Activated CD4-positive, alpha-beta T cell treated with anti-CD3 and anti-CD28 coated beads, Interleukin-2, amount 50 U/mL, for 24 hours (primary cell): ENCODE results near the gene CLIP1.
A peak's percentile ranks its signal among the peaks of the same experiment; 100 is the strongest.
"Not testable (repeated sequence)": the region's sequence is repeated elsewhere in the genome, so short reads cannot be mapped to it uniquely, and the experiment has no call there.

Source experiments
- DNase-seq, 2 donors: peaks; one replicate each; pipeline ENCODE4 v3.0.0-alpha.2; 2020; ENCODE audit warnings: low read depth in 1 of 2, low spot score in 1 of 2

Gene CLIP1

DNA sequence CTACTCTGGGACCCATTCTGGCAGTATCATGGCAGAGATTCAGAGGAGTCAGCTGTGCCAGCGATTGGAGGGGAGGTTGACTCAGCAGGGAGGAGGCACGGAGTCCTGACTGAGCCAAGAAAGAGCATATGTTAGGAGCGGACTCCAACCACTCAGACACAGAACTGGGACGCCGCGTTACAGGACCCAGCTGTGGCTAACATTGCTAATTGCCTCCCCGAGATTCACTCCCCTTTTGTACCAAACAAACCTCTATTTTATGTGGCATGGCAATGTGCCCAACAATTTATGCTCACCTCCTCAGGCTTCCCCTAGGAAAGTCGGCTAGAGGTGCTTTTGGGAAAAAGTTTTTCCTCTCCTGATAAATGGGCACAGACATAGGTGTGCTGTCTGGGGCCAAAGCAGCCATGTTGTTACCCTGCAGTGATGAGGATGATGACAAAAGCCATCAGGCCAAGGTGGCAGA, 15.2 kb upstream of the CLIP1 start:
- DNase-seq, result no peak

DNA sequence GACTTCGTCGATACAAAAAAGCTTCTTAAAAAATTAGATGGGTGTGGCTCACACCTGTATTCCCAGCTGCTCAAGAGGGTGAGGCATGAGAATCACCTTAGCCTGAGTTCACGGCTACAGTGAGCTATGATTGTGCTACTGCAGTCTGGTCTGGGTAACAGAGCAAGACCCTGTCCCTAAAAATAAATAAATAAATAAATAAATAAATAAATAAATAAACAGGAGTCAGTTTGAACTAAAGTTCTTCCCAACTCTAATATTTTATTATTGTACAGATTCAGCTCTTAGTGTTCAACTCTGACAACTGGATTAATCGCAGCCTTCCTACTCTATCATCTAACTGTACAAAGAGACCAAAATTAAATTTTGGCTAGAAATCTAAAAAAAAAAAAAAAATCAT, 12.7 kb upstream of the CLIP1 start:
- DNase-seq, result no peak

DNA sequence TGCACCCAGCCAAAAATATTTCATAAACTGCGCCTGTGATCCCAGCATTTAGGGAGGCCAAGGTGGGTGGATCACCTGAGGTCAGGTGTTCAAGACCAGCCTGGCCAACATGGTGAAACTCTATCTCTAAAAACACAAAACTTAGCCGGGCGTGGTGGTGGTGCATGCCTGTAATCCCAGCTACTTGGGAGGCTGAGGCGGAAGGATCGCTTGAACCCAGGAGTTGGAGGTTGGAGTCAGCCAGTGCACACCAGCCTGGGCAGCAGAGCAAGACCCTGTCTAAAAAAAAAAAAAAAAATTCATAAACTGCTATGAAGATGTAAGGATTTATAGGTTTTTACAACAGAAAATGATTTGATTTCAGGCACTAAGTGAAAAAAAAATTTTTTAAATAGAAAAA, 6.6 kb upstream of the CLIP1 start:
- DNase-seq, result not testable (repeated sequence)

DNA sequence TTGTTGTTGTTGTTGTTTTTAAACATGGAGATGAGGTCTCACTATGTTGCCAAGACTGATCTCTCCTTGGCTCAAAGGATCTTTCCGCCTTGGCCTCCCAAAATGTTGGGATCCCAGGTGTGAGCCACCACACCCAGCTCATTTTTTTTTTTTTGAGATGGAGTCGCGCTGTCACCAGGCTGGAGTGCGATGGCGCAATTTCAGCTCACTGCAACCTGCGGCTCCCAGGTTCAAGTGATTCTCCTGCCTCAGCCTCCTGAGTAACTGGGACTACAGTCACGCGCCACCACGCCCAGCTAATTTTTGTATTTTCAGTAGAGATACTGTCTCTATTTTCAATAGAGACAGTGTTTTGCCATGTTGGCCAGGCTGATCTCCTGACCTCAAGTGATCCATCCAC, 4.9 kb upstream of the CLIP1 start:
- DNase-seq, result no peak

DNA sequence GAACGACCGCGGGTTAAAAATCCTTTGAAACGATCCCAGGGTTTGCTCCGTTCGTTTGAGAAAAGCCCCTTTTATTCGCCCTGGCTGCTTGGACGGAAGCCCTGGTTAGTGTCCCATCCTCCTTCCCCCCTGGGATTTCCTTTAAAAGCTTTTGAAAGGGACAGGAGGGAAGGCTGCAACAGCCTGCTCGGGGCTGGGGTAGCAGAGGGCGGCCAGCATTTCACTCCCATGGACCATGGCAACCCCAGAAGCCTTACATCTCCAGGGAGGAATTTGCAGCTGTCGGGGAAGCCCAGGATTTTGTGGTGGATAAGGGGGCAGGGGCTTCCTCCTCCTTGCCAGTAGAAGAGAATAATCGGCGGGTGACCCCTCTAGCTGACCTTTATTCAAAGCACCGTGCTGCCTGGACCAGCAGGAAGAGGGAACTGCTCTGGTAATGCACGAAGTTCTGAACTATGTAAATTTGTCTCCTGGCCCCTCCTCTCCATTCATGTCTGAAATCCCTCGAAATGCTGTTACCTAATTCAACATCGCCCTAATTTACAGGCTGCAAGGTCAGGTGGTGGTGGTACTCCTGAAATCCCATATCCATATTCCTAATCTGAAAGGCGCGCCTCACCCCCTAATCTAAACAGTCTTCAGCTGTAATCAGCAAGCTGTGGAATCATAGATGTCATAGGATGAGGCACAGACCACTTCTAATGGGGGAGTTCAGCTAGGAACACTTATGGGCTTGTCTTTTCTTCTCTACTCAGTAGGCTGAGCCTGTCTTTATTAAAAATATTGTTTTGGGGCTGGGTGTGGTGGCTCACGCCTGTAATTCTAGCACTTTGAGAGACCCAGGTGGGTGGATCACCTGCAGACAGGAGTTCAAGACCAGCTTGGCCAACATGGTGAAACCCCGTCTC, 1.0 kb upstream of the CLIP1 start:
- no peak for DNase-seq

DNA sequence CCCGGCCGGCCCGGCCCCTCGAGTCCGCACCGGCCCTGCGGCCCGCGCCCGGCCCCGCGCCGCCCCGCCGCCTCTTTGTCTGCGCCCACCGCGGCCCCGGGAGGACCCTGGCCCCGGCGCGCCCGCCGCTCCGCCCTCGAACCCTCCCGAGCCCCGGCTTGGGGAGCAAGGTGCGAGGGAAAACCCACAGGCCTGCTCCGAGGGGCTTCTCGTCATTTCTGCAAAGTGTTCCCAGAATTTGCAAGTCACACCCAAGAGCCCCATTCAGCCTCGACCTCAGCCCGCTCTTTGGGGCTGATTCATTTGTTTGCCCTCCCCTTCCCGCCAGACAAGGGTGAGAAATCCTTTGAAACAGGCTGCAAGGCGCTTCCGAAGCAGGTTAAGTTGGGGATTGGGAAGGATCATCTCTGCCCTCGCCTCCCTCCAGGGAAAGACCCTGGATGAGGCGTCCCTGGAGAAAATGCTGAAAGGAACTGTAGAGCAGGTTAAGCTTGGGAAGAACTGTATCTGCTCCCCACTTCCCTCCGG, 325 bp upstream of the CLIP1 start:
- DNase-seq, result peak; percentile 18 to 36

DNA sequence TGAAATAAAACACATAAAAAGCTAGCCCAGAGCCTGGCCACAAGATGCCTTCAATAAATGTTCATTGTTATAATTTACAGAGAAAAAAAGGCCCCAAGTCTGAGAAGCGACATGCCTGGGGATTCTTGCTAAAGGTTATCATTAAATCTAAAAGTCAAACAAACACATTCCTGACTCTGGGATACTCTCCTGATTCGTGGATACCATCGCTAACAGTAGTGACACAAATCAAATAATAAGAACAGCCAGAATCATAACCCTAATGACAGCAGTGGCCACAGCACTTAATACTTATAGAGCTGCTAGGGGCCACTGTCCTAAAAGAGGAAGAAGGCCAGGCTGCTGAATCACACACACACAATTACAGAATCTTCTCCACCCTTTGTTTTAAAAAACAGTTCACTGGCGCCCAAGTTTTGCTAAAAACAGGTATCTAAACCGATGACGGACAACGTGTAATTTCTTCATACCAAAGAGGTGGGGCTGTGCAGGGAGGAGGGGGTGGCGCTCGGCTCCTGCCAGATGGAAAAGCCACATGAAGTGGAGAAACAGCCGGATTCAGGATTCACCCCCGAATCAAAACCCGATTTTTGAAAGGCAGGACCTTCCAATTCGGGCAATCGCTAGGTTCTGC, 1.2 kb downstream of the CLIP1 start:
- DNase-seq, result no peak

DNA sequence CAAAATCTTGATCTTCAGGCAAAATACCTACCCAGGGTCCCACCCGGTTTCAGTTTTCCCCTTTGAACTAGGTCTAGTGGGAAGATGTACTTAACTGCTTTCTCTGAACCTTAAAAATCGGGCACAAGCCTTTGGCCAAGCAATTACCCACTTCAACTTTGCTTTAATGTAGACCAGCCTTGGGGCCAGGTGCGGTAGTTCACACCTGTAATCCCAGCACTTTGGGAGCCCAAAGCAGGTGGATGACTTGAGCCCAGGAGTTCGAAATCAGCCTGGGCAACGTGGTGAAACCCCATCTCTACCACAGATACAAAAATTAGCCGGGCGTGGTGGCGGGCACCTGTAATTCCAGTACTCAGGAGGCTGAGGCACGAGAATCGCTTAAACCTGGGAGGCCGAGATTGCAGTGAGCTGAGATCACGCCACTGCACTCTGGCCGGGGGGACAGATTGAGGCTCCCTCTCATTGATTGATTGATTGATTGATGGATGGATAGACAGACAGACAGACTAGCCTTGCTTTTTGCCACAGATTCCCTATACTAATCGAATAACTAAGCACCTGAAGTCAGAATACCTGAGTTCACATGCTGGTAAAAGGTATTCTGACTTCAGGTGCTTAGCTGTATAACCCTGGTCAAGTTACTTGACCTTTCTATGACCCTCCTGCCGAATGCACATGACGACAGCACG, 1.9 kb downstream of the CLIP1 start:
- no peak for DNase-seq

DNA sequence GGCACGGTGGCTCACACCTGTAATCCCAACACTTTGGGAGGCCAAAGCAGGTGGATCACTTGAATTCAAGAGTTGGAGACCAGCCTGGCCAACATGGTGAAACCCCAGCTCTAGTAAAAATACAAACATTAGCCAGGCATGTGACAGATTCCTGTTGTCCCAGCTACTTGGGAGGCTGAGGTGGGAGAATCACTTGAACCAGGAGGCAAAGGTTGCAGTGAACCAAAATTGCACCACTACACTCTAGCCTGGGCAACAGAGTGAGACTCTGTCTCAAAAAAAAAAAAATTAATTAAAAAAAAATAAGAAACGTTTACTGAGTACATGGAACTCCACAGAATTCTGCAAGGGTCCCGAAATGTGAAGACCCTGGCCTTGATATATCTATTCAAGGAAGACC, 3.4 kb downstream of the CLIP1 start:
- DNase-seq, result not testable (repeated sequence)

DNA sequence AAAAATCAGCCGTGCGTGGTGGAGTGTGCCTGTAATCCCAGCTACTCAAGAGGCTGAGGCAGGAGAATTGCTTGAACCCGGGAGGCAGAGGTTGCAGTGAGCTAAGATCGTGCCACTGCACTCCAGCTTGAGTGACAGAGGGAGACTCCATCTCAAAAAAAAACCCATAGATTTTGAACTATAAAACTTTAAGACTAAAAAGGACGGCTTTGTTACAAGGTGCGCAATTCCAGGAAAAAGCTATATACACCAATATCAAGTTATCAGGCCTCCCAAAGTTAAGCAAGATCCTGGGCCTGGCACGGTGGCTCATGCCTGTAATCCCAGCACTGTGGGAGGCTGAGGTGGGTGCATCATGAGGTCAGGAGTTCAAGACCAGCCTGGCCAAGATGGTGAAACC, 6.8 kb downstream of the CLIP1 start:
- DNase-seq, result not testable (repeated sequence)

DNA sequence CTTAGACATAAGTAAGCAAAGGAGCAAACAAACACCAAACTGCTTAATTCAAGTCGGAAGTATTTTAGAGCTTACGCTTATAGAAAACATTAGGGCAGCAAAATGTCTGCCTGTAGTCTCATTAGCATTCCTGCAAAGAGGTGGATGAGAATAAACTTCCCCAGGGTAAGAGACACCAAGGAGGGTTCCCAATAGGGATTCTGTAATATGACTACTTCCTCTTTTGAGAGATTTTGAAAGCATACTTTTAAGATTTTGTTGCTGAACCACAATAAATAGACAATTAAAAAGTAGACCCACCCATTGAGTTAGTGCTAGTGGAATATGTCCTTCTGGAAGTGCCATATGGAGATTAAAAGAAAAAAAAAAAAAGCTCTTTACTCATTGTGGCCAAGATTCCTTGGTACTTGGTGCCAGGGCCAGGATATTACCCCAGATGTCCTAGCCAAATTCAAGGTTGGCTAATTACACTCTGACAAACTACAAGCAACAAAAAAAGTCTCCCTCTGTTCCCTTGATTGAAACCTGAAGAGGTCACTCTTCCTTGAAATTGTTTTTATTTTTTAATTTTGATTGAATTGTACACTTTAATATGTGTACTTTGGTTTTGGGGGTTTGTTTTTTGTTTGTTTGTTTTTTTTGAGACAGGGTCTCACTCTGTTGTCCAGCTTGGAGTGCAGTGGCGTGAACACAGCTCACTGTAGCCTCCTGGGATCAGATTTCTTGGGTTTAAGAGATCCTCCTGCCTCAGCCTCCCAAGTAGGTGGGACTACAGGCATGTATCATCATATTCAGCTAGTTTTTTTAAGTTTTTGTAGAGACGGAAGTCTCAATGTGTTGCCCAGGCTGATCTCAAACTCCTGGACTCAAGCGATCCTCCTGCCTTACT, 8.7 kb downstream of the CLIP1 start:
- DNase-seq, result no peak

DNA sequence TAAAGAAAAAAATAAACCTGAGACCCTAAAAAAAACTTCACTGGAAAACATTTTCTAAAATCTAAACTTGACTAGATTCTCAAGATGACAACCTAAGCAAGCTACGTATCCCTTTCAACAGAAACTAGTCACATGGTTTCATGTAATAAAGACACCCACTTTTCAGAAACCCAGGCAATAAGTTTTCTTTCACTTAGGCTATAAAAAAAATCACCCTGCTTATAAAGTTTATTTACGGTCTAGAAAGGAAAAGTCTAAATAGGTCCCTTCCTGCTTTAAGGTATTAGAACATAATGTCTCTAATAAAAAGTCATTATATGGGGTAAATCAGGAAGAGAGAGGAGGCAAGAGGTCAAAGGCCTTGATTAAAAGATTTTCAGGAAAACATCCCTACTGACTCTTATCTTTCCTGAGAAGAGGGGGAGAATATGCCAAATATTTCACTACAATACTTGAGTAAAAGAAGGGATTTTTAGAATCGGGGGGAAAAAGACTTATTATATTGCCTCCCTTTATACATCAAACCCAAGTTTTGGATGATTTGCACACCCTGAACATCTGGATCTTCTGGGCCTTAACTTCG, 9.5 kb downstream of the CLIP1 start:
- no peak for DNase-seq

DNA sequence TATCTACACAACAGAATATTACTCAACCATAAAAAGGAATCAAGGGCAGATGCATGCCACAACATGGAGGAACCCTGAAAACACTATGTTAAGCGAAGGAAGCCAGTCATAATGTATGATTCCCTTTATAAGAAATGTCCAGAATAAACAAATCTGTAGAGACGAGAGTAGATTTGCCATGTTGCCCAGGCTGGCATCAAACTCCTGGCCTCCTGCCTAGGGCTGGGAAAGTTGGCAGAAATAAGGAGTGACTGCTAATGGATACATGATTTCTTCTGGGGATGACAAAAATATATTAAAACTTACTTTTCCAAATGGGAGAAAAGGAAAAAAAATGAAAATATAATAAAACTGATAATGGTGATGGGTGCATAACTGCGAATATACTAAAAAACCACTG, 10.9 kb downstream of the CLIP1 start:
- no peak for DNase-seq

DNA sequence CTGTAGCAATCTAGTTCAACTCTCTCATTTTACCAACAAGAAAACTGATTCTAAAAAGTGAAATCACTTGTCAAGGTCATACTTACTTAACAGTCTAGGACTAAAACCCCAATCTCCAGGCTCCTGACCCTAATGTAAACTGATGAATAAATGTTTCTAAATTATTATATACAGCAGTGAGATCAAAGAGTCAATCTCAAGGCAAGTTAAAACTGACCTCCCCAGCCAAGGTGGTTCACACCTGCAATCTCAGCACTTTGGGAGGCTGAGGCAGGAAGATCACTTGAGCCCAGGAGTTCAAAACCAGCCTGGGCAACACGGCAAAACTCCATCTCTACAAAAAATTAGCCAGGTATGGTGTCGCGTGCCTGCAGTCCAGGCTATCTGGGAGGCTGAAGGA, 15.3 kb downstream of the CLIP1 start:
- DNase-seq, result no peak

DNA sequence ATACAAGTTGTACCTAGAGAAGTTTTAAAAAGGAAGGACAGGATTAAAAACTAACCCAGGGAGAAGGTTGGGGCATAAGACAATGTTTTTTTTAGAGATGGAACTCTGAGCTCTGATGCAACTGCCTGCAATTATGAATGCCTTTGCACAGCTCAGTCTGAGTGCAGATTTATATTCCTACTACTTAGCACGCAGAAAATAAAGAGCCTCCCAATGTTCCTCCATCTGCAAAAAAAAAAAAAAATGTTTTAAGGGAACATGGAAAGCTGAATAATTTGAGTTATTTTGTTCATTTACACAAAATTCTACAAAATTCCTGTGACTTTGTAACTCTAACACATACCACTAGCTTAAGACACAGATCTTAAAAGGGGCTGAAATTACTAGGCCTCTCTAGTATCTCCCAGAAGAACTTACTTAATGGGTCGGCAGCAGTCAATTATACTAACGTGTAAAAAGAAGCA, 15.7 kb downstream of the CLIP1 start:
- no peak for DNase-seq

DNA sequence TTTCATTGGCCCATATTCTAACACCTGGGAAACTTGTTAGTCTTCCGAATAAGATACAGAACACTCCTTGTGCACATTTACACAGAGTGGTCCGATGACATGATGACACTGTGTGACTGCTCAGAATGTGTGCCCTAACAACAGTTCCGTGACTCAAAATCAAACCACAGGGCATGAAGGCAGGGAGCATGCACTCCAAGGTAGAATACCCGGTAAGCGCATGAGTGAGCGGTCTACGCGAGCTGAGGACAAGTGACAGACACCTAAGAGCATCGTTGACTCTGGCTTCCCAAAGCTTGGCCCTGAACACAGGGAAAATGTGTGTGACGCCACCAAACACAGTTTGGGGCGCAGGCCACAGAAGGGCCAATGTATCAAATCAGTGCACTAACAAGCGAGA, 18.6 kb downstream of the CLIP1 start:
- DNase-seq, result no peak

DNA sequence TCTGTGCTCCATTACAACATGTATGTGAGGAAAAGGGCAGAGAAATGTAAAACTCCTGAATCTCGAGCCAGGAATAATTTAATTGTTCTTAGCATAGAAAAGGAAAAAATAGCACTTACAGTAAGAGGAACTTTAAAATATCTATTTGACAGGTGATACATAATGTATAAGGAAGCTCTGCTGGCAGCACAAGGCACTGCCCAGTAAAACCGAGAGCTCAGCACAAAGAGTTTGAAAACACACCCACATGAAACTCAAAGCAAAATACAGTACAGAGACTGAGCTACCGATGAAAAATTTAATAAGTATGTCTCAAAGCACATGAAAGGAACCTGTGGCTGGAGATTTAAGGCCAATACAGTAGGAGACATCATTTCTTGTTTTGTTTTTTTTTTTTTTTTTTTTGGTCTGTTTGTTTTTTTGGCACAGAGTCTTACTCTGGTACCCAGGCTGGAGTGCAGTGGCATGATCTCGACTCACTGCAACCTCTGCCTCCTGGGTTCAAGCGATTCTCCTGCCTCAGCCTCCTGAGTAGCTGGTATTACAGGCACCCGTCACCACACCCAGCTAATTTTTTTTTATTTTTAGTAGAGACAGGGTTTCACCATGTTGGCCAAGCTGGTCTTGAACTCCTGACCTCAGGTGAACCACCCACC, 19.2 kb downstream of the CLIP1 start:
- DNase-seq, result no peak

DNA sequence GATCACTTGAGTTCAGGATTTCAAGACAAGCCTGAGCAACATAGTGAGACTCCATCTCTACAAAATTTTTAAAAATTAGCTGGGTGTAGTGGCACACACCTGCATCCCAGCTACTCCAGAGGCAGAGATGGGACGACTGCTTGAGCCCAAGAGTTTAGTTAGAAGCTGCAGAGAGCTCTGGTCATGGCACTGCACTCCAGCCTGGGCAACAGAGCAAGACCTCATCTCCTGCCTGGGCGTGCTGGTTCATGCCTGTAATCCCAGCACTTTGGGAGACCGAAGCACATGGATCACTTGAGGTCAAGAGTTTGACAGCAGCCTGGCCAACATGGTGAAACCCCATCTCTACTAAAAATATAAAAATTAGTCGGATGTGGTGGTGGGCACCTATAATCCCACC, 20.2 kb downstream of the CLIP1 start:
- DNase-seq, result no peak

DNA sequence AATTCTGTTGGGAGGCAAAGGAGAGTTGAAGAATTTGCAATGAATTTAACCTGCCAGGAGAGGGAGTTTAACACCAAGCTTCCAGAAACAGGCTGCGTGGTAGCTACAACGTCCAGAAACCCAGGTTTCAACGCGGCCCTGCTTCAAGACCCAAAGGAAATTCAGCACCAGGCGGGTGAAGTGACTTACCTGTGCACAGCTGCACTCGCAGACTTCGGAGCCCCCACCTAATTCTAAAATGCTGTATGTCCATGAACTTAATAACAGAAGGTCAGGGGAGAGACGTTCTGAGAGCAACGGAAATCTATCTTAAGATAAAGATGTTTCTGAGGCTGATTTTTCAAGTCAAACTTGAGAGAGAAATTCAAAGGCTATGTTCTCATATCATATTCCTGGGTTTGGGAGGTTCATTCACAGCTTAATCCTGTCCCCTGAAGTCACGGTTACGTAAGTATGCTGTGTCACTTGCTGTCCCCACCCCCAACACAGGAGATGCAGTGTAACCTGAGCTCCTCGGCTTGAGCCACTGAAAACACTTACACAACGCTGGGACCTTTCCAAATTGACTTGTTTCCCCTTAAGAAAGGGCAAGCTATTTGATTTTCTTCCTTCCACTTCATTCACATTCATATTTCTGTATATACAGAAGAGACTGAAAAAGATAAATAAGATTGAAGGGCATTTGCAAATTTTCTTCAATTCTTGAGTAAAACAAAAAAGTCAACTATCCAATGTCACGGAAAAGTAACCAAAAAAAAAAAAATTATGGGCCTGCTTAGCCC, 22.7 kb downstream of the CLIP1 start:
- peak; percentile 21 to 48 for DNase-seq
